ENCODE measurements around the gene CPN2.

The CPN2 gene

GRCh38 chr3:194380326-194380725, 29.2 kb upstream of the CPN2 start:
- peak in 1 of 2 experiments; percentile 21 for DNase-seq

GRCh38 chr3:194379651-194380050, 28.5 kb upstream of the CPN2 start:
- DNase-seq, result no peak

GRCh38 chr3:194379231-194379630, 28.1 kb upstream of the CPN2 start:
- DNase-seq, result no peak

DNA sequence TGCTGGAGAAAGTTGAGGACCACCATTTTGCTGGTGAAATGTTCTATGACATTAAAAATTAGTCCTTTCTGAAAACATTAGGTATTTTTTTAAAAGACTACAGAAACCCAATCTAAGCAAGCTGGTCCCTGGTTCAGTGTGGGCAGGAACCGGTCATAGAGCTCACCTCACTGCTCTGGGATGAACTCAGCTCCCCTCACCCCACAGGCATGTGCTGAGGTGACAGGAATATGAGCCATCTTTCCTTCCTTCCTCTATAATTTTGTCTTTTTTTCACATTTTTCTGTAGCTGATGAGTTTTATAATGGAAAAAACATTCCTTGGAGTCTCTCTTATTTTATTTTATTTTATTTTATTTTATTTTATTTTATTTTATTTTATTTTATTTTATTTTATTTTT, 26.6 kb upstream of the CPN2 start:
- no peak for DNase-seq

DNA sequence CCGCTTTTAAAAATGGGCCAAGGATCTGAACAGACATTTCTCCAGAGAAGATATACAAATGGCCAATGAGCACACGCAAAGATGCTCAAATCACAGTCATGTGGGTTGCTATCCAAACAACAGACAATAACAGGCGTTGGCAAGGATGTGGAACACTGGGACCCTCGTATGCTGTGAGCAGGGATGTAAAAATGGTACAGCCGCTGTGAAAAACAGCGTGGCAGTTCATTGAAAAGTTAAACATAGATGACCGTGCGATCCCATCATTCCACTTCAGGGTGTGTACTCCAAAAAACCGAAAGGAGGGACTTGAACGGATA, 25.1 kb upstream of the CPN2 start:
- DNase-seq, result no peak

DNA sequence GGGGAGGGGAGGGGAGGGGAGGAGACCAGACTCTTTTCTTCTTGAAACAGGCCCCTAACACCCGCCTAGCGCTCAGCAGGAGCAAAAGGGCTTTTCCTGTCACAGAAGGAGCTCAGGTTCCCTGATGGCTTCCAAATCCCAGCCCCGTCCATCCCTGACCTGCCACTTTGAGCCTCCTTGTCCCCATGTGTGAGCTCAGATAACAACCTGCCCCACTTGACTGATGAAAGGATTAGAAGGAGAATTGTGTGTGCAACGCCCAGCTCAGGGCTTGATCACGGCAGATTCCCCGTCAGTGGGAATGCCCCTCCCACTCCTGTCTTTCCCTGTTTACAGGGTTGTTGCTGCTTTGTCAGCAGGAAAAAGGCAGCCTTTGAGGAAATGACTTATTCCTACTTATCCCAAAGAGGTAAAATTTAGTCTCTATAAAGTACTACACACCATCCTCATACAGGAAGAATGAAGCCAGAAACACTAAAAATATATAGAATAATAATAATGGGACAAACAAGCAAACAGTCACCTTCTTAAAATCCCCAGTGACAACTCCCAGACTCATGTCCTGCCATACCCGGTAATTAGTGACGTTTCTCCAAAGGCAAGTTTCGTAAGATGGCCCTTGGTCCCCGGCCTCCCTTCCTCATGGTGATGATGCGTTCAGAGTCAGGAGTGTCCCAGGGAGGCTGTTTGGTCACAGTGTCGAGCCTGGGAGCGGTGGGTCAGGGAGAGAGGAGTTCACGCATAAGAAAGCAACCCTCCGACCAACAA, 24.5 kb upstream of the CPN2 start:
- DNase-seq, result peak; percentile 95 to 97

GRCh38 chr3:194374935-194375334, 23.8 kb upstream of the CPN2 start:
- peak in 1 of 2 experiments; percentile 55 for DNase-seq

GRCh38 chr3:194373899-194374298, 22.8 kb upstream of the CPN2 start:
- peak; percentile 36 to 69 for DNase-seq

GRCh38 chr3:194373028-194373427, 21.9 kb upstream of the CPN2 start:
- DNase-seq, result no peak

GRCh38 chr3:194370753-194371152, 19.6 kb upstream of the CPN2 start:
- no peak for DNase-seq

- no peak for DNase-seq
Observed at GRCh38 chr3:194369522-194370279, 18.6 kb upstream of the CPN2 start, which contains the start of gene LRRC15. LRRC15 (minus strand) TSS chr3:194369743; CDS start chr3:194361043, 8,700 bp downstream.

DNA sequence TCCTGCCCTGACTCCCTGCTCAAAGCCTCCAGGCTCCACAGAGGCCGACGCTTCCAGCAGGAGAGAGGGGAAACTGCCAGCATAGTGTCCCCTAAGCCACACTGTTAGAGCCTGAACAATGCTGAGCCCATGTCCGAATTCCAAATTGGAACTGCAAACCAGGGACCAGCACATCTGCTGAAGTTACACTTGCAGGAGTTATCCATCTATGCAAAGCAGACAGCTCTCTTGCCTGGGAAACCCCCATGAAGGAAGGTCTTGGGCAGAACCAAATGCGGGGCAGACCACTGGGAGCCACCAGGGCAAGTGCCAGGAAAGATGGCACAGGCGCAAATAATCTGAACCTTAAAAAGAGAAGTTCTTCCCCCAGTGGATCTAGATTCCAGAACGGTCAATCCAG, 17.8 kb upstream of the CPN2 start:
- DNase-seq, result no peak

- peak in 1 of 2 experiments; percentile 25 for DNase-seq
Observed at GRCh38 chr3:194367992-194368841, 17.1 kb upstream of the CPN2 start.

GRCh38 chr3:194365978-194366490, 14.9 kb upstream of the CPN2 start:
- DNase-seq, result no peak

- DNase-seq, result no peak
Observed at GRCh38 chr3:194365526-194365925, 14.4 kb upstream of the CPN2 start.

DNA sequence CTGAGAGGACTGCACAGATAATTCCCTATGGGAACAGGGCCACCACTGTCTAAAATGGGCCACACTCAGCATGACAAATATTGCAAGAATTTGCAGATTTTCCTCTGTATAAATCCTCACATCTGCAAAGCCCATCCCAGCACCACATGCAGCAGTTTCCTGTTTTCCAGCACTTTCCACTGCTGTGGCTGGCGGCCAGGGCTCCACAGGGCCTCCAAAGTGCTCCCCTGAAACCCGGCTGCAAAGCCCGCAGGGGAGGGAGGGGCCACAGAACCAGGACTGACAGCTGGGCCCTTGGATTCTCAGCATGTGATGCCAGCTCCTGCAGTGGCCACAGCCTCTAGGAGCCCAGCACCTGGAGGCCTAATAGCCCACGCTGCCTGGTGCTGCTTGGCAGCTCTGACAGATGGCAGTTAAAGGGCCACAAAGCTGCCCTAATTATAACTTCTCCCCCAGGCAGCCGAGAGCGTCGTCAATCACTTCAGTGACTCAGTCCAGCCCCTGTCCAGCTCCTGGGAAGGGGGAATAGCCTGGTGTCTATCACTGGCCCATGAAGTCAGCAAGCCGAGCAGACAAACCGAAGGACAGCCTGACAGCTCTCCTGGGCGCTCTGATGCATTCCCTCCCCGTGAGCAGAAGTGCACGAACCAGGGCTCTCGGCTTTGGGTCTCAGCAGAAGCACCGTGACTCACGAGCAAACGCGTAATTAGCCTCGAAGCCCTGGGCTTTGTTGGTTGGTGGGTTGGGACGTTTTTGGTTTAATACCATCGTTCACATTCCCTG, 13.7 kb upstream of the CPN2 start:
- DNase-seq, result peak; percentile 97 to 99

DNA sequence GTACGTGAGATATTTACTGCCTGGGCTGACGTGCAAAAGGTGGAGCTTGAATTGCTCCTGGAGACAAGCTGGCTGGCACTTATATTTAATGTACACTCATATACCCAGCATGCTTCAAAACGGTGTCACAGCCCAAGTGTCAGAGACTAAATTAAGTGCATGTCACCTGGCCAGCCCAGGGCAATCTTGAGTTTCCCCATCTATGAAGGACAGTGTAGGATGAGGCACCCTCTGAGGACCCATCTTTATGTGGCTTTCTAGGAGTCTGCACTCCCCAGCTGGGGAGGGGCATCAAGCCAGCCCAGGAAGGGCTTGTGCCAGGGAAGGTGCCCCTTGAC, 13.2 kb upstream of the CPN2 start:
- DNase-seq, result no peak

DNA sequence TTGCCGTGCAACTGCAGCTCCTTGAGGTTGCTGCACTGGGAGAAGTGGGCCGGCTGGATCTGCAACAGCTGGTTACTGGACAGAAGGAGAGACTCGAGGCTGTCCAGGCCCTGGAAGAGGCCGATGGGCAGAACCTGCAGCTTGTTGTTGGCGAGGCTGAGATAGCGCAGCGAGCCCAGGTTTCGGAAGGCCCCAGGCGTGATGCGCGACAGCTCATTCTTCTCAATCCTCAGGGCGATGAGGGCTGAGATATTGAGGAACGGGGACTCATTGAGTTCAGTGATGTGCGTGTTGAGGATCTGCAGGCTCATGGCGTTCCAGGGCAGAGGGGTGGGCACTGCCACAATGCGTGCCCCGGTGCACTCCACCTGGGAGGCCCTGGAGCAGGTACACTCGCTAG, 9.4 kb upstream of the CPN2 start:
- DNase-seq, result no peak

DNA sequence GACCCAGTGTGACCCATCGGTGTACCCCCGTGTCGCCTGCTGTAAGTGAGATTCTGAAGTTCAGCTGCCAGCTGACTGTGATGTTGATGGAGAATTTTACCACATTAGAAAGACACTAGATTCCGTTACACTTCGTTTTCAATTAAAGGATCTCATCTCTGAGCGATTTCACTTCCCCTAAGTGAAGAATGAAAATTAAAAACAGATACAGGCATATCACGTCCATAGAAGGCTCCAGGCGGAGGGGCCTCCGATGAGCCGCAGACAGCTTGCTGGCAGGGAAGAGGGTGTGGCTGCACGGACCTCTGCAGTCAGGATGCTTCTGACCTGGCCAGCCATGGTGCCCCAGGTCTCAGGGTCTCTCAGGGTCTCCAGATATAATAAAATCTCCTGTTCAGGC, 6.6 kb upstream of the CPN2 start:
- no peak for DNase-seq

DNA sequence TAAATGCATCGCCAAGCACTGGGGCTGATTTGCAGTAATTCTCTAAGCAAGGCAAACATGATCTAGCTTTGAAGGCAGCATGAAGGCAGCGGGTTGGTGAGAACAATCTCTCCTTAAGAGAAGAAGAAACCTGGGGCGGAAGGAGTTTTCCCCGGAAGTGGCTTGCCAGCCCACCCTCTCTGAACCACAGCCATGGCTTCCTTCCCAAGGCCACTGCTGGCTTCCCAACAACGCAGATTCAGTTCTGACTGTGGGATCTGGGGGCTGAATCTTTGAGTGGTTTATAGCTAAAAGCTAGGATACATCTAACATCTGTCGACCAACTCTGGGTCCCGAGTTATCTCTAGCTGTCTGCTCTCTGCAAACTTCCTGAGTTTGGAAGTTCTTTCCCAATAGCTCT, 4.3 kb upstream of the CPN2 start:
- DNase-seq, result no peak

DNA sequence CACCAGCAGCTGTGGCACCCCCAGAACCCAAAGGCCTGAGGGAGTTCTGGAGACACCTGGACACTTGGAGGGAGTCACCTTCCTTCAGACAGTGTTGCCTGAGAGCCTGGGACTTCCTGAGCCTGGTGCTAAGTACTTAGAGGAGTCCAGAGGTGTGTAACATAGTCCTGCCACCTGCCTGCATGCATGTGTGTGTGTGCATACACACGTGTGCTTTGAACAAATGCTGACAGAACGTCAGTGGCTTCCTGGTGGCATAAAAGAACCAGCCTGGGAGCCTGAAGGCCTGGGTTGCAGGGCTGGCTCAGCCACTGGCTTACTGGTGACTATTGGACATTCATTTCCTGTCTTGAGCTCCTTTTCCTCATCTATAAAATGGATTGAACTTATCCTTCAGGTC, 3.2 kb upstream of the CPN2 start:
- DNase-seq, result no peak

DNA sequence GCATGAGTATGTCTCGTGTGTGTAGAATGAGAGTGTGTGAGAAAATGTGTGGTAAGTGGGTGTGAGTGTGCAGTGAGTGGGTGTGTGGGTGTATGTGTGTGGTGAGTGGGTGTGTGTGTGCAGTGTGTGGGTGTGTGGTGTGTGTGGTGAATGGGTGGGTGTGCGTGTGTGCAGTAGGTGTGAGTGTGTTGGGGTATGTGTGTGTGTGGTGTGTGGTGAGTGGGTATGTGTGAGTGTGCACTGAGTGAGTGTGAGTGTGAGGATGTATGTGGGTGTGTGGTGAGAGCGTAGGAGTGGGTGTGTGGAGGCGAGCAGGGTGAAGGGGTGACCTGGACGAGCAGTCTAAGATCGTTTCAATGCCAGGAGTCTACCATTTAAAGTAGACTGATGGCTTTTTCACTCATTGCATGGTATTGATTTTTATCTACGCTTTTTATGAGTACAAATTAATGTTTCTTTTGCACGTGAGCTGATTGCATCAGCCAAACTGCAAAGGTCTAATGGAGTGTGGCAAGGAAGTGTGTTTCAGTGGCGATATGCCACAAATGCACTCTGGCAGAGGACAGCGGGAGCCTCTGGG, 1.6 kb upstream of the CPN2 start:
- DNase-seq, result no peak
